Upper lobe of left lung (tissue), 4 donors: Measurements from ENCODE around the gene AHRR.

Experiments
- CTCF ChIP-seq, 6 experiments: fragments of 450-650 bp in 4 of 6; fragments of 200-600 bp in 2 of 6; sonication (generic) in 2 of 6; IDR thresholded peaks; one replicate each; pipeline ENCODE4 v1.5.1; 2016 to 2019; ENCODE audit warnings: antibody characterized with exemption in 6 of 6
- POLR2A ChIP-seq, 4 donors: fragments of 450-650 bp; IDR thresholded peaks; one replicate each; pipeline ENCODE4 v1.5.1; 2016 to 2017; ENCODE audit warnings: antibody characterized with exemption in 4 of 4, mild to moderate bottlenecking in 2 of 4
- POLR2AphosphoS5 ChIP-seq, 2 donors: sonication (generic); formaldehyde crosslinking; IDR thresholded peaks; one replicate each; pipeline ENCODE4 v1.5.1; 2017; ENCODE audit warnings: antibody characterized with exemption in 2 of 2

- TF ChIP-seq POLR2AphosphoS5 (IDR thresholded peaks at IDR 0.05) (no peak), CTCF (IDR thresholded peaks at IDR 0.05) (no peak), POLR2A (IDR thresholded peaks at IDR 0.05) (no peak)
Measured at GRCh38 chr5:449151-449550, 127.6 kb downstream of the AHRR start.
